ENCODE data around the gene STK10. TPM values are rescaled to one million over a fixed set of nuclear protein-coding genes. Genes with fewer than 3 reads are reported as not detected.

The STK10 gene
- total and polyA plus RNA-seq, 9 of the 15 experiments (the other 6 are each of a cell fraction or from before 2014, with no cell fraction given), result 0.30 to 6.7 (median 2.4) TPM

GRCh38 chr5:172117977-172118701 lies 69.9 kb downstream of the STK10 start:
- no peaks in the 10 kb centered on the region for H3K9me3 ChIP-seq (replicated peaks; ENCODE audit: control insufficient read depth, insufficient read depth, low read depth, low read length)
- H3K27me3 ChIP-seq (ENCODE audit: control insufficient read depth in 2 of 2, insufficient read depth in 2 of 2, low read length in 2 of 2), result no peaks in the 10 kb centered on the region
- H3K4me1 ChIP-seq (replicated peaks in 1 of 2; ENCODE audit: control insufficient read depth in 2 of 2, insufficient read depth in 2 of 2, low read length in 2 of 2), result peaks cover 6 to 19% of the 10 kb centered on the region in 2 experiments; a peak in 4 of 5 replicates
- H3K4me3 ChIP-seq, result no peak overlapping the region
- H3K36me3 ChIP-seq (ENCODE audit: control insufficient read depth, insufficient read depth, low read length), result no peaks in the 10 kb centered on the region
- no peak overlapping the region for H2AFZ ChIP-seq (ENCODE audit: low read depth, low read length)
- 0 out of 4 replicates have a peak overlapping the region, but pooled peaks of 1 of the 2 experiments have one; percentile 26 for H3K9ac ChIP-seq (ENCODE audit: insufficient read depth in 1 of 2, low read depth in 2 of 2, low read length in 2 of 2)
- no TSS peak for BruUV-seq (replicated peaks)
- H3K4me2 ChIP-seq (ENCODE audit: insufficient read depth, low read length), result no peak overlapping the region
- CTCF ChIA-PET (ENCODE audit: low intra/inter-chr PET ratio), result no interaction called here
- no peak for DNase-seq (ENCODE audit: extremely low read depth in 1 of 4, low spot score in 3 of 4)
- no peaks in the 10 kb centered on the region for H4K20me1 ChIP-seq (replicated peaks; ENCODE audit: control insufficient read depth, insufficient read depth, low read length)
- no peaks in the 10 kb centered on the region for H3K79me2 ChIP-seq (ENCODE audit: control insufficient read depth, insufficient read depth, low read length)
- POLR2A ChIA-PET, result interaction anchor here (1.2 kb wide), 1 partner anchor 68 kb away, joined by 3 read pairs; no protein-coding TSS in a partner anchor
- in situ Hi-C loops (cut with MboI) (loop anchor here (10.0 kb wide), 1 partner anchor 247 kb away; no protein-coding TSS in a partner anchor), intact Hi-C loops (cut with micrococcal nuclease) (no loop called here)
- ATAC-seq, result no peak
- 43% methylated on average over 8 of the region's 9 CpGs for WGBS (ENCODE audit: insufficient coverage, low coverage, missing lambda C conversion rate)
- no peaks in the 10 kb centered on the region for H3K9me1 ChIP-seq (ENCODE audit: control insufficient read depth, insufficient read depth, low read length)
- peak; percentile 72 for TF ChIP-seq CHD4 (IDR thresholded peaks at IDR 0.05; ENCODE audit: insufficient read depth, insufficient replicate concordance, low read depth, low read length, poor library complexity, severe bottlenecking)
- TF ChIP-seq BCOR (IDR thresholded peaks at IDR 0.05), result peak; percentile 97
- 0 out of 2 replicates have a peak, but pooled peaks have one; percentile 19 for TF ChIP-seq NFIC (IDR thresholded peaks at IDR 0.05)
- TF ChIP-seq ADNP (tag; IDR thresholded peaks at IDR 0.05), result peak; percentile 77
- TF ChIP-seq CTBP1 (IDR thresholded peaks at IDR 0.05; ENCODE audit: borderline replicate concordance), result no peak
- TF ChIP-seq HDAC2 (IDR thresholded peaks at IDR 0.05), result peak; percentile 78; the same call in 1 of the 2 replicates
- TF ChIP-seq ZNF24 (IDR thresholded peaks at IDR 0.05), result no peak
- TF ChIP-seq TARDBP (IDR thresholded peaks at IDR 0.05), result no peak
- TF ChIP-seq GATA2 (CRISPR knock-in tag; IDR thresholded peaks at IDR 0.05), result no peak
- TF ChIP-seq RFX7 (CRISPR knock-in tag; IDR thresholded peaks at IDR 0.05), result no peak
- no peak for TF ChIP-seq TAF7 (tag; IDR thresholded peaks at IDR 0.05)
- TF ChIP-seq ARNT (IDR thresholded peaks at IDR 0.05), result 0 out of 4 replicates have a peak, but pooled peaks of 1 of the 2 experiments have one; percentile 44
- peak; percentile 34 for TF ChIP-seq PHF20 (IDR thresholded peaks at IDR 0.05; ENCODE audit: partially characterized antibody)
- no peak for TF ChIP-seq ZNF282 (CRISPR knock-in tag; IDR thresholded peaks at IDR 0.05)
- peak in 1 of 2 experiments; percentile 43; a peak in 1 of 3 replicates for TF ChIP-seq CBX3 (IDR thresholded peaks at IDR 0.05; ENCODE audit: borderline replicate concordance in 1 of 2, low read length in 2 of 2)
- TF ChIP-seq FOXJ2 (tag; IDR thresholded peaks at IDR 0.05), result no peak
- TF ChIP-seq NR2C1 (IDR thresholded peaks at IDR 0.05), result no peak
- TF ChIP-seq NR2C1 (tag; IDR thresholded peaks at IDR 0.05), result no peak
- TF ChIP-seq ESRRA (IDR thresholded peaks at IDR 0.05; ENCODE audit: borderline replicate concordance, low read depth), result peak; percentile 99
- TF ChIP-seq RCOR1 (IDR thresholded peaks at IDR 0.05; ENCODE audit: borderline replicate concordance in 1 of 2, low read depth in 2 of 2, low read length in 2 of 2), result peak in 1 of 2 experiments; percentile 57; a peak in 2 of 4 replicates
- TF ChIP-seq SMARCA5 (IDR thresholded peaks at IDR 0.05), result peak; percentile 89
- TF ChIP-seq NCOA6 (IDR thresholded peaks at IDR 0.05), result no peak
- peak; percentile 95 for TF ChIP-seq RBM25 (IDR thresholded peaks at IDR 0.05; ENCODE audit: low read depth, low read length, severe bottlenecking)
- peak; percentile 67 to 79 for TF ChIP-seq KDM1A (IDR thresholded peaks at IDR 0.05)
- H3K27ac ChIP-seq (ENCODE audit: extremely low read depth, low read depth, low read length), result no peak overlapping the region
- FAIRE-seq, result peak; percentile 40
